Transverse colon (tissue), 4 donors: Measurements from ENCODE around the gene TARM1. TPM values are rescaled to one million over a fixed set of nuclear protein-coding genes. Genes with fewer than 3 reads are reported as not detected.
"Not testable (repeated sequence)": the region's sequence is repeated elsewhere in the genome, so short reads cannot be mapped to it uniquely, and the experiment has no call there.

Experiments
- DNase-seq: peaks from one replicate; pipeline ENCODE4 v3.0.0-alpha.2; 2019
- H3K27ac ChIP-seq, 4 donors: fragments of 200-600 bp; sonication (generic); 2 replicates each; pipeline ENCODE4 v1.5.1; 2016 to 2018; ENCODE audit warnings: inconsistent platforms in 4 of 4
- H3K27me3 ChIP-seq: fragments of 200-600 bp; sonication (generic); 2 replicates; pipeline ENCODE4 v1.5.1; 2017; ENCODE audit warnings: inconsistent platforms
- H3K36me3 ChIP-seq, 4 donors: fragments of 200-600 bp; sonication (generic); 2 replicates each; pipeline ENCODE4 v1.5.1; 2017 to 2019; ENCODE audit warnings: inconsistent platforms in 4 of 4
- H3K4me1 ChIP-seq, 4 donors: fragments of 200-600 bp; sonication (generic); 2 replicates each; pipeline ENCODE4 v1.5.1; 2017 to 2020; ENCODE audit warnings: inconsistent platforms in 4 of 4
- H3K4me3 ChIP-seq, 4 donors: fragments of 200-600 bp; sonication (generic); 1 replicate in 1 of 4; 2 replicates in 3 of 4; pipeline versions ENCODE4 v1.5.1 to v1.6.1; 2017 to 2019; ENCODE audit warnings: inconsistent platforms in 4 of 4
- H3K9me3 ChIP-seq, 2 donors: fragments of 200-600 bp; sonication (generic); 2 replicates each; pipeline ENCODE4 v1.5.1; 2017 to 2019; ENCODE audit warnings: inconsistent platforms in 2 of 2
- CTCF ChIP-seq, 5 experiments: fragments of 200-600 bp in 3 of 5; fragments of 450-650 bp in 2 of 5; sonication (generic) in 3 of 5; IDR thresholded peaks; 1 replicate in 2 of 5; 2 replicates in 3 of 5; pipeline ENCODE4 v1.5.1; 2016 to 2017; ENCODE audit warnings: antibody characterized with exemption in 5 of 5, inconsistent platforms in 3 of 5, mild to moderate bottlenecking in 2 of 5, moderate library complexity in 1 of 5
- EP300 ChIP-seq: sonication (generic); formaldehyde crosslinking; IDR thresholded peaks from one replicate; pipeline ENCODE4 v1.6.1; 2017; ENCODE audit warnings: antibody characterized with exemption, low read depth
- POLR2A ChIP-seq: fragments of 450-650 bp; IDR thresholded peaks from one replicate; pipeline ENCODE4 v1.6.1; 2016; ENCODE audit warnings: antibody characterized with exemption, mild to moderate bottlenecking, moderate library complexity
- POLR2AphosphoS5 ChIP-seq, 3 donors: sonication (generic); formaldehyde crosslinking; IDR thresholded peaks; one replicate each; pipeline ENCODE4 v1.6.1; 2016; ENCODE audit warnings: antibody characterized with exemption in 3 of 3
- WGBS, 2 donors: methylation state at CpG; one replicate each; pipeline ENCODE4 v1.1.5; 2018; ENCODE audit warnings: low coverage in 1 of 2; 5-methylcytosine and 5-hydroxymethylcytosine counted together
- in situ Hi-C, 4 donors: fragments of 200-750 bp; cut with MboI; loops; one replicate each; pipeline versions ENCODE4 v1.15.0 to v1.15.1; 2017; ENCODE audit warnings: low sequenced_read_pairs in 3 of 4, low pct_ligation_motif_present in 1 of 4, low pct_unique_long_range_greater_than_20kb in 1 of 4
- intact Hi-C: fragments of 100-400 bp; cut with DNase I; formaldehyde crosslinking; loops from one replicate; pipeline ENCODE4 v1.15.1; 2023; ENCODE audit warnings: low total_unique reads
- total RNA-seq, 4 donors: library from RNA; depleted of rRNA; stranded (reverse); fragments of >200 nt; gene quantifications; one replicate each; pipeline ENCODE4 v1.1.0, GENCODE V29; 2016

Gene TARM1
- total RNA-seq, 4 donors from 2014 or later, result not detected

DNA sequence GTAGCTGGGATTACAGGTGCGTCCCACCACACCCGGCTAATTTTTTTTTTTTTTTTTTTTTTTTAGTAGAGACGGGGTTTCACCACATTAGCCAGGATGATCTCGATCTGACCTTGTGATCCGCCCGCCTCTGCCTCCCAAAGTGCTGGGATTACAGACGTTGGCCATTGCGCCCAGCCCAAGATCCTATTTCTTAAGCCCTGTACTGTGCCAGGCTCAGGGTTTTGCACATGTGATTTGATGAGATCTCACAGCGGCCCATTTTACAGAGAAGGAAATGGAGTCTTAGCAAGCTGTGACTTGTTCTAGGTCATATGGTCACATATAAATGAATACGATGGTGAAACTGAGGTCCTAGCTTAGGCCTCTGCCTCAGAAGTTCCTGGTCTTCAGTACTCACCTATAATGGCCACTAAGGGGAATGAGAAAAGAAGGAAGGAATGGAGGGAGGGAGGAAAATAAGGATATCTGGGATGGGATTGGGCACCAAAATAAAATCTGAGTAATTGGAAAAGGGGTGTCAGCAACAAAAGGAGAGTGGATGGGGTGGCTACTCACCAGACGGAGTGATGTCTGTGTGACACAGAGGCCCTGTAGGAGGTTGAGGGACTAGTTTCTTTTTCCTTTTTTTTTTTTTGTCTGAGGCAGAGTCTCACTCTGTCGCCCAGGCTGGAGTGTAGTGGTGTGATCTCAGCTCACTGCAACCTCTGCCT, 18.2 kb upstream of the TARM1 start:
- no peak overlapping the region for H3K27ac ChIP-seq
- no peak overlapping the region for H3K4me3 ChIP-seq
- no peaks in the 10 kb centered on the region for H3K36me3 ChIP-seq
- H3K4me1 ChIP-seq, result peaks cover 8 to 37% (median 18%) of the 10 kb centered on the region in 4 donors
- H3K27me3 ChIP-seq, result peaks cover 3% of the 10 kb centered on the region
- in situ Hi-C loops, result no loop called here
- intact Hi-C loops, result no loop called here
- 87 to 96% methylated on average over 4 to 12 of the region's 12 CpGs for WGBS, 2 donors
- no peaks in the 10 kb centered on the region for H3K9me3 ChIP-seq
- TF ChIP-seq POLR2A (no peak), POLR2AphosphoS5 (IDR thresholded peaks at IDR 0.05) (no peak), CTCF (IDR thresholded peaks at IDR 0.05) (no peak), EP300 (no peak)
- DNase-seq, result no peak

DNA sequence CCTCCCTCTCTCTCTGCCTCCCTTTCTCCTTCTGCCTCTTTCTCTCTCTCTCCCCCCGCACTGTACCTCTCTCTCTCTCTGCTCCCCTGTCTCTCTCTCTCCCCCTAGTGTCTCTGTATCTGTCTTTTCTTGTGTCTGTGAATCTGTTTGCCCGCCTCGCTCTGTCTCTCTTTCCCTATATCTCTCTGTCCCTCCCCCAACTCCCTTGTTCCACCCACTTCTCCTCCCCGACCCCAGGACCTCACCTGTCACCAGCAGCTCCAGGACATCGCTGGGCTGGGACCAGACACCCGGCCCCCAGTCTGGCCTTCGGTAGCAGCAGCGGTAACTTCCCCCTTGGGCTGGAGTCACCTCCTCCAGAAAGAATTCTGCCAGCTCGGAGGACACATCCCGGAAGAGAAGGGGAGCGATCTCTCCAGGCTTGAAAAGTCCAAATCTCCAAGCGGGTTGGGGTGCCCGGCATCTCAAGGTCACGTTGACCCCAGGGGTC, 15.5 kb upstream of the TARM1 start:
- intact Hi-C loops, result no loop called here
- WGBS, 2 donors, result 4 to 5% methylated on average over 5 to 14 of the region's 14 CpGs

DNA sequence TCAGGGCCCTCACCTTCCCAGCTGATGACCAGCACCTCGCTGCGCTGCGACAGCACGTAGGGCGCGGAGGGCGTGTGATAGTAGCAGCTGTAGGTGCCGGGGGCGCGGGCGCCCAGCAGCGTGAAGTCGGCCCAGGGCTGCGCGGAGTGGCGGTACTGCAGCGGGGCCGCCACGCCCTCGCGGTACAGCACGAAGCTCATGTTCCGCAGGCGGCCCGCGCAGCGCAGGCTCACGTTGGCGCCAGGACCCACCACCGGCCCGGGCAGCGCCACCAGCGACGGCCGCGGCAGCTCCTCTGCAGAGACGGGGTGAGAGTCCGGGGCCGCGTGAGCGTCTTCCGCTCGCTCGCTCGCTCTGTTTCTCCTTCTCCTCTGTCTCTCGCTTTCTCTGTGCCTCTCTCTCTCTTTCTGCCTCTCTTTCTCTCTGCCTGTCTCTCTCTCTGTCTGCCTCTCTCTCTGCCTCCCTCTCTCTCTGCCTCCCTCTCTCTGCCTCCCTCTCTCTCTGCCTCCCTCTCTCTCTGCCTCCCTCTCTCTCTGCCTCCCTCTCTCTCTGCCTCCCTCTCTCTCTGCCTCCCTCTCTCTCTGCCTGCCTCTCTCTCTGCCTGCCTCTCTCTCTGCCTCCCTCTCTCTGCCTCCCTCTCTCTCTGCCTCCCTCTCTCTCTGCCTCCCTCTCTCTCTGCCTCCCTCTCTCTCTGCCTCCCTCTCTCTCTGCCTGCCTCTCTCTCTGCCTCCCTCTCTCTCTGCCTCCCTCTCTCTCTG, 14.9 kb upstream of the TARM1 start:
- Histone ChIP-seq H3K4me1 (peaks cover 7 to 19% (median 8%) of the 10 kb centered on the region in 4 donors), H3K27ac (peak overlapping the region in 2 of 4 donors; percentile 58 to 77), H3K4me3 (peak overlapping the region in 3 of 4 donors; percentile 13 to 56 (median 26))
- intact Hi-C loops, H3K36me3 ChIP-seq, H3K27me3 ChIP-seq, H3K9me3 ChIP-seq, in situ Hi-C loops: not testable (repeated sequence)
- WGBS, 2 donors, result 5% methylated on average over 39 of the region's 46 CpGs; no CpG with 5 or more reads in 1 of the 2 donors
- DNase-seq, result peak; percentile 59
- TF ChIP-seq POLR2AphosphoS5 (IDR thresholded peaks at IDR 0.05), result peak in 1 of 3 donors; percentile 40
- TF ChIP-seq CTCF (IDR thresholded peaks at IDR 0.05), result peak in 1 of 5 experiments; percentile 48

More for the DNA sequence above, 15.5 kb upstream of the TARM1 start:
- TF ChIP-seq POLR2AphosphoS5 (IDR thresholded peaks at IDR 0.05) (no peak), CTCF (IDR thresholded peaks at IDR 0.05) (no peak), POLR2A (no peak), EP300 (no peak)
- in situ Hi-C loops, result no loop called here
- H3K4me3 ChIP-seq, result peak overlapping the region in 2 of 4 donors; percentile 4 to 56
- H3K27me3 ChIP-seq, result peaks cover 3% of the 10 kb centered on the region
- H3K27ac ChIP-seq, result peak overlapping the region in 3 of 4 donors; percentile 11 to 77 (median 58)
- no peaks in the 10 kb centered on the region for H3K9me3 ChIP-seq
- DNase-seq, result peak; percentile 42
- H3K36me3 ChIP-seq, result no peaks in the 10 kb centered on the region
- H3K4me1 ChIP-seq, result peaks cover 7 to 19% (median 8%) of the 10 kb centered on the region in 4 donors

DNA sequence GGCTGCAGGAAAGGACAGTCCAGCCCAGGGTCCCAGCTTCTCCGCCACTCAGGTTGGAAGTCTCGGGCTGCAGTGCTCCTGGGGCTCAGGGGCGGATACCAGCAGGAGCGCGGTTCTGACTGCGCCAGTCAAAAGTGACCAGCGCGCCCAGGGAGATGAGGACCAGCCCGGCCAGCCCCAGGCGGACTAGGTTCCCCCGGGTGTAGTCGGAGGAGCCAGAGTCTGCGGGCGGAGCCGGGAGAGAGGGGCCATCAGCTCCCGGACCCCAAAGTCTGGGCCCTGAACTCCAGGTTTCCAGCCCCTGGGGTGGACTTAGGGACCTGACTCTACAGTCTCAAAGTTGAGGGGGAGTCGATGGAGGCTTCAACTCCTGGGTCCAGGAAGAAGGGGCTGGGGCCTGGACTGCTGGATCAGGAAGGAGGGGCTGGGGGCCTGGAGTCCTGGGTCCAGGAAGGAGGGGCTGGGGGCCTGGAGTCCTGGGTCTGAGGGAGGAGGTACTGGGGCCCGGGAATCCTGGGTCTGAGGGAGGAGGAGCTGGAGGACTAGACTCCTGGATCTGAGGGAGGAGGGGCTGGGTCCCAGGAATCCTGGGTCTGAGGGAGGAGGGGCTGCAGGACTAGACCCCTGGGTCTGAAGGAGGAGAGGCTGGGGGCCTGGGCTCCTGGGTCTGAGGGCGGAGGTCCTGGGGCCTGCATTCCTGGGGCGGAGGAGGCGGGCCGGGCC, 14.1 kb upstream of the TARM1 start:
- H3K36me3 ChIP-seq, result no peaks in the 10 kb centered on the region
- TF ChIP-seq EP300 (no peak), POLR2AphosphoS5 (IDR thresholded peaks at IDR 0.05) (no peak), POLR2A (no peak), CTCF (IDR thresholded peaks at IDR 0.05) (no peak)
- 71% methylated on average over 22 of the region's 22 CpGs; no CpG with 5 or more reads in 1 of the 2 donors for WGBS, 2 donors
- intact Hi-C loops (no loop called here), in situ Hi-C loops (no loop called here)
- H3K27ac ChIP-seq, result peak overlapping the region in 1 of 4 donors; percentile 77
- H3K4me3 ChIP-seq, result peak overlapping the region in 3 of 4 donors; percentile 13 to 56 (median 26)
- H3K4me1 ChIP-seq, result peaks cover 7 to 19% (median 8%) of the 10 kb centered on the region in 4 donors
- no peaks in the 10 kb centered on the region for H3K9me3 ChIP-seq
- no peak for DNase-seq
- H3K27me3 ChIP-seq, result peaks cover 3% of the 10 kb centered on the region
